HCT116 (cell line): ENCODE results near the gene C15orf62. TPM values are rescaled to one million over a fixed set of nuclear protein-coding genes. Genes with fewer than 3 reads are reported as not detected.

Experiments used
- ATAC-seq: fragments of 200-7000 bp; cut with Tn5 transposase; 2 replicates; pipeline ENCODE4 v1.9.1; 2020; ENCODE audit warnings: mild to moderate bottlenecking, moderate library complexity
- BruUV-seq: library from RNA; stranded (reverse); fragments of 400-500 nt; replicated peaks from 2 replicates; lab custom pipeline; 2021; lab: Mats Ljungman, UMichigan
- CTCF ChIA-PET: fragments of 300-600 bp; sonication (Branson Sonifier 250); formaldehyde crosslinking; loops from one replicate; lab custom pipeline; 2021; ENCODE audit warnings: antibody characterized with exemption; lab: Charles Lee
- POLR2A ChIA-PET: fragments of 300-600, 350-600 bp; sonication (Branson Sonifier 250); formaldehyde crosslinking; loops from one replicate; lab custom pipeline; 2021; ENCODE audit warnings: antibody characterized with exemption; lab: Charles Lee
- RAD21 ChIA-PET, 2 experiments: fragments of 300-600 bp; sonication (Branson Sonifier 250); formaldehyde crosslinking; loops; one replicate each; lab custom pipeline; 2023; ENCODE audit warnings: low total read pairs in 2 of 2; ENCODE audit not compliant: uncharacterized antibody in 2 of 2, unreplicated experiment in 2 of 2, low non-redundant PET in 1 of 2; lab: Charles Lee
- DNase-seq: peaks from one replicate; pipeline ENCODE4 v3.0.0-alpha.2; 2010; ENCODE audit warnings: low read depth, low spot score
- H2AFZ ChIP-seq: fragments of 200-600 bp; shearing (Covaris generic), sonication (generic); 2 replicates; pipeline ENCODE4 v1.6.1; 2017; ENCODE audit warnings: low read depth, mixed run types, mixed read lengths, antibody characterized with exemption, low read length; ENCODE audit not compliant: poor library complexity, severe bottlenecking
- H3K27ac ChIP-seq: 2 replicates; pipeline ENCODE4 v1.5.1; 2012; ENCODE audit warnings: low read depth, low read length
- H3K27me3 ChIP-seq: fragments of 200-600 bp; sonication (generic); 2 replicates; pipeline ENCODE4 v1.6.1; 2016; ENCODE audit warnings: mixed run types, low read length, mixed read lengths; ENCODE audit not compliant: insufficient read depth
- H3K36me3 ChIP-seq, 2 experiments: fragments of 200-500 bp in 1 of 2; fragments of 200-600 bp in 1 of 2; sonication (Bioruptor generic) in 1 of 2; sonication (generic) in 1 of 2; 2 replicates each; pipeline versions ENCODE4 v1.5.1 to v1.6.1; 2014 to 2016; ENCODE audit warnings: low read length in 2 of 2, inconsistent platforms in 1 of 2, mixed read lengths in 1 of 2, mixed run types in 1 of 2; ENCODE audit not compliant: insufficient read depth in 2 of 2, control insufficient read depth in 1 of 2
- H3K4me1 ChIP-seq, 2 experiments: fragments of 200-600 bp in 1 of 2; sonication (generic) in 1 of 2; 2 replicates each; pipeline versions ENCODE4 v1.5.1 to v1.6.1; 2012 to 2017; ENCODE audit warnings: low read length in 2 of 2, inconsistent platforms in 1 of 2, mild to moderate bottlenecking in 1 of 2, mixed read lengths in 1 of 2, mixed run types in 1 of 2, moderate library complexity in 1 of 2; ENCODE audit not compliant: insufficient read depth in 2 of 2, control insufficient read depth in 1 of 2
- H3K4me2 ChIP-seq: fragments of 200-600 bp; sonication (generic); 2 replicates; pipeline ENCODE4 v1.6.1; 2017; ENCODE audit warnings: mixed run types, low read length, mixed read lengths
- H3K4me3 ChIP-seq, 2 experiments: fragments of 200-600 bp in 1 of 2; sonication (generic) in 1 of 2; replicated peaks in 1 of 2; 2 replicates each; pipeline ENCODE4 v1.5.1; 2011 to 2016; ENCODE audit warnings: low read length in 2 of 2, control low read depth in 1 of 2, low read depth in 1 of 2, mild to moderate bottlenecking in 1 of 2, mixed read lengths in 1 of 2, mixed run types in 1 of 2
- H3K79me2 ChIP-seq: fragments of 200-600 bp; sonication (generic); 2 replicates; pipeline ENCODE4 v1.6.1; 2017; ENCODE audit warnings: mild to moderate bottlenecking, mixed run types, low read length, moderate library complexity, mixed read lengths; ENCODE audit not compliant: insufficient read depth
- H3K9ac ChIP-seq: fragments of 200-600 bp; sonication (generic); 2 replicates; pipeline ENCODE4 v1.6.1; 2016; ENCODE audit warnings: low read length, mixed read lengths
- H3K9me2 ChIP-seq: fragments of 200-600 bp; sonication (generic), shearing (Covaris generic); 2 replicates; pipeline ENCODE4 v1.6.1; 2017; ENCODE audit warnings: mixed run types, mild to moderate bottlenecking, moderate library complexity; ENCODE audit not compliant: insufficient read depth
- H3K9me3 ChIP-seq, 2 experiments: fragments of 200-500 bp in 1 of 2; fragments of 200-600 bp in 1 of 2; sonication (Bioruptor generic) in 1 of 2; sonication (generic) in 1 of 2; 2 replicates each; pipeline ENCODE4 v1.6.1; 2014 to 2017; ENCODE audit warnings: low read length in 2 of 2, mixed read lengths in 2 of 2, inconsistent platforms in 1 of 2, low read depth in 1 of 2, mild to moderate bottlenecking in 1 of 2, mixed run types in 1 of 2, moderate library complexity in 1 of 2; ENCODE audit not compliant: control insufficient read depth in 1 of 2, insufficient read depth in 1 of 2
- H4K20me1 ChIP-seq: fragments of 200-600 bp; sonication (generic), shearing (Covaris generic); 2 replicates; pipeline ENCODE4 v1.6.1; 2017; ENCODE audit warnings: mixed run types, mild to moderate bottlenecking, moderate library complexity; ENCODE audit not compliant: insufficient read depth
- CBX3 ChIP-seq: IDR thresholded peaks from 2 replicates; pipeline ENCODE4 v1.6.1; 2012; ENCODE audit warnings: low read depth
- EGR1 ChIP-seq: IDR thresholded peaks from 2 replicates; pipeline ENCODE4 v1.6.1; 2012; ENCODE audit warnings: low read depth
- ELF1 ChIP-seq: IDR thresholded peaks from 2 replicates; pipeline ENCODE4 v1.6.1; 2012; ENCODE audit warnings: low read depth, borderline replicate concordance
- EZH2 ChIP-seq: fragments of 200-600 bp; sonication (generic); IDR thresholded peaks from 2 replicates; pipeline ENCODE4 v1.6.1; 2017; ENCODE audit warnings: antibody characterized with exemption, mixed run types
- EZH2phosphoT487 ChIP-seq: fragments of 200-600 bp; IDR thresholded peaks from 2 replicates; pipeline ENCODE4 v1.6.1; 2018; ENCODE audit warnings: antibody characterized with exemption, borderline replicate concordance
- FOSL1 ChIP-seq: IDR thresholded peaks from 2 replicates; pipeline ENCODE4 v1.6.1; 2012; ENCODE audit warnings: low read depth
- JUND ChIP-seq: IDR thresholded peaks from 2 replicates; pipeline ENCODE4 v1.6.1; 2012
- POLR2A ChIP-seq: IDR thresholded peaks from 2 replicates; pipeline ENCODE4 v1.7.0; 2011; ENCODE audit warnings: borderline replicate concordance; ENCODE audit not compliant: insufficient read depth, insufficient read length; ENCODE audit errors: extremely low read depth
- POLR2AphosphoS5 ChIP-seq: IDR thresholded peaks from 2 replicates; pipeline ENCODE4 v1.6.1; 2011; ENCODE audit warnings: mild to moderate bottlenecking, low read depth, low read length, moderate library complexity
- RAD21 ChIP-seq: IDR thresholded peaks from 2 replicates; pipeline ENCODE4 v1.6.1; 2012; ENCODE audit warnings: low read depth, mild to moderate bottlenecking
- SP1 ChIP-seq: IDR thresholded peaks from 2 replicates; pipeline ENCODE4 v1.6.1; 2012; ENCODE audit warnings: low read depth
- YY1 ChIP-seq: IDR thresholded peaks from 2 replicates; pipeline ENCODE4 v1.6.1; 2011; ENCODE audit warnings: low read length, low read depth, moderate library complexity, mild to moderate bottlenecking; ENCODE audit not compliant: insufficient replicate concordance; ENCODE audit errors: extremely low read depth
- intact Hi-C: fragments of 100-400 bp; cut with micrococcal nuclease; formaldehyde crosslinking; loops from 2 replicates; pipeline ENCODE4 v1.10.0; 2022
- total RNA-seq: library from RNA; stranded (reverse); gene quantifications from one replicate; pipeline ENCODE4 v1.2.1, GENCODE V29; 2021; ENCODE audit not compliant: unreplicated experiment
- TF ChIP-seq, protein P1 (sequence below): IDR thresholded peaks from 2 replicates; pipeline ENCODE4 v1.6.1; 2012
- TF ChIP-seq, protein P2 (sequence below): IDR thresholded peaks from 2 replicates; pipeline ENCODE4 v1.6.1; 2012; ENCODE audit warnings: low read depth
- TF ChIP-seq, protein P3 (sequence below): IDR thresholded peaks from 2 replicates; pipeline ENCODE4 v1.6.1; 2012

C15orf62 gene
- total RNA-seq, 1 experiment from 2014 or later: 0.10 TPM

DNA sequence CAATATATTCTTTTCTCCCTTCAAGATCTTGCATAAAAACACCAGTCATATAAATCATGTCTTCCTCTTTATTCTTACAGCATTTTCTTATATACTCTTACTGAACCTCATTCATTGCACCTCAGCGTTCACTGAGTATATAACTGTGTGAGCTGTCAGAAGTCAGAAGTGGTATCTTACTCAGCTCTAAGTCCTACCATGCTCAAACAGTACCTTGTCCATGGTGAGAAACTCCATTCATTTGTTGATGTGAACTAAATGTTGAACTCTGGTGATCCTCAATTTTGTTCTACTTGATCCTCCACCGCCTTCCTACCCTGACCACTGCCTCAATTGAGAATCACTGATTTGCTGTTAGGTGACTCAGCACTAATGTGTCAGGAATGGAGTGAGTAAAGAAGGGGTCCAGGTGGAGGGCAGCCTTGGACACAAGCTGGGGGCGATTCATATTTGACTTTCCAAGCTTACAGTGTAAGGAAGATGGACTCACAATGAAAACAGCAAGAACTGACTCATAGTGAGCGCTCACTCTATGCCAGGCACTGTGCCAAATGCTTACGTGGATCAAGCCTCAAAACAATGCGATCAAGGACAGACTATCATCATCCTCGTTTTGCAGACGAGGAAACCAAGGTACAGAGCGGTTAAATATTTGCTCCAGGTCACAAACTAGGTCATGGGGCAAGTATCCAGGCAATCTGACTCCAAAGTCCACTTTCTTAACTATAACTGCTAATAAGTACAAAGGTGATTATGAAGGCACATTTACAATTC, 23.6 kb downstream of the C15orf62 start:
- H3K27me3 ChIP-seq: no peaks in the 10 kb centered on the region
- DNase-seq: peak; percentile 92
- ChIA-PET POLR2A (interaction anchor here (0.7 to 2.7 kb wide), 2 partner anchors 14 to 122 kb away, joined by 3 to 9 read pairs; partner anchors contain the start of genes DNAJC17 and ZFYVE19), CTCF (no interaction called here), RAD21 (no interaction called here)
- TF ChIP-seq POLR2AphosphoS5 (peak; percentile 61), ELF1 (no peak)
- TF ChIP-seq, protein P1, sequence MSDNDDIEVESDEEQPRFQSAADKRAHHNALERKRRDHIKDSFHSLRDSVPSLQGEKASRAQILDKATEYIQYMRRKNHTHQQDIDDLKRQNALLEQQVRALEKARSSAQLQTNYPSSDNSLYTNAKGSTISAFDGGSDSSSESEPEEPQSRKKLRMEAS: no peak
- no peaks in the 10 kb centered on the region for H3K9me3 ChIP-seq
- intact Hi-C loops: no loop called here
- no peaks in the 10 kb centered on the region for H4K20me1 ChIP-seq
- peak overlapping the region; percentile 66 for H3K4me2 ChIP-seq
- ATAC-seq: peak; percentile 76
- BruUV-seq: no TSS peak
- H3K4me1 ChIP-seq: peaks cover 81 to 87% of the 10 kb centered on the region in 2 experiments
- no peaks in the 10 kb centered on the region for H3K9me2 ChIP-seq
- H3K79me2 ChIP-seq: peaks cover 55% of the 10 kb centered on the region
- peak overlapping the region in 1 of 2 experiments; percentile 24; a peak in 2 of 4 replicates for H3K4me3 ChIP-seq
- H3K27ac ChIP-seq: peak overlapping the region; percentile 79
- peak overlapping the region; percentile 38 for H3K9ac ChIP-seq
- no peaks in the 10 kb centered on the region for H3K36me3 ChIP-seq
- no peak overlapping the region for H2AFZ ChIP-seq

DNA sequence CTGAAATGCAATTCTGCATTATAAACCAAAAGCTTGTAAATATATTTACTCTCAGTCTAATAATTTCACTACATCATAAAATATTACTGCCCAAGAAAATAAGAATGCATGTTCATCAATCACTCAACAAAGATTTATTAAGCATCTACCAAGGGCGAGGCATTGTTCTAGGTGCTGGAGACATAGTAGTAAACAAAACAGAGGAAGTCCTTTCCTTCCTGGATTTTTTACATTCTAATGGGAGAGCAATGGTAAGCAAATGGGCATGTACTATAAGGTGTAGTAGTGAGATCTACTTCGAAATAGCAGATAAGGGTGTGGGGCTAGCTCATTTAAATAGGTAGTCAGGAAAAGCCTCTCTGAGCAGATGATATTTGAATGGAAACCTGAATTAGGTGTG, 26.3 kb downstream of the C15orf62 start:
- RAD21 ChIA-PET: no interaction called here
- CTCF ChIA-PET: interaction anchor here (1.4 kb wide), 1 partner anchor 63 kb away, joined by 4 read pairs; no protein-coding TSS in a partner anchor

More for the DNA sequence above, 26.3 kb downstream of the C15orf62 start:
- DNase-seq (no peak), ATAC-seq (no peak)
- H3K9me3 ChIP-seq: no peaks in the 10 kb centered on the region
- intact Hi-C loops: no loop called here
- no peaks in the 10 kb centered on the region for H3K27me3 ChIP-seq
- no peak overlapping the region for H3K27ac ChIP-seq
- POLR2A ChIA-PET: interaction anchor here (0.6 to 0.9 kb wide), 2 partner anchors 8 to 232 kb away, joined by 3 to 4 read pairs; no protein-coding TSS in a partner anchor
- BruUV-seq: no TSS peak
- TF ChIP-seq, protein P2, sequence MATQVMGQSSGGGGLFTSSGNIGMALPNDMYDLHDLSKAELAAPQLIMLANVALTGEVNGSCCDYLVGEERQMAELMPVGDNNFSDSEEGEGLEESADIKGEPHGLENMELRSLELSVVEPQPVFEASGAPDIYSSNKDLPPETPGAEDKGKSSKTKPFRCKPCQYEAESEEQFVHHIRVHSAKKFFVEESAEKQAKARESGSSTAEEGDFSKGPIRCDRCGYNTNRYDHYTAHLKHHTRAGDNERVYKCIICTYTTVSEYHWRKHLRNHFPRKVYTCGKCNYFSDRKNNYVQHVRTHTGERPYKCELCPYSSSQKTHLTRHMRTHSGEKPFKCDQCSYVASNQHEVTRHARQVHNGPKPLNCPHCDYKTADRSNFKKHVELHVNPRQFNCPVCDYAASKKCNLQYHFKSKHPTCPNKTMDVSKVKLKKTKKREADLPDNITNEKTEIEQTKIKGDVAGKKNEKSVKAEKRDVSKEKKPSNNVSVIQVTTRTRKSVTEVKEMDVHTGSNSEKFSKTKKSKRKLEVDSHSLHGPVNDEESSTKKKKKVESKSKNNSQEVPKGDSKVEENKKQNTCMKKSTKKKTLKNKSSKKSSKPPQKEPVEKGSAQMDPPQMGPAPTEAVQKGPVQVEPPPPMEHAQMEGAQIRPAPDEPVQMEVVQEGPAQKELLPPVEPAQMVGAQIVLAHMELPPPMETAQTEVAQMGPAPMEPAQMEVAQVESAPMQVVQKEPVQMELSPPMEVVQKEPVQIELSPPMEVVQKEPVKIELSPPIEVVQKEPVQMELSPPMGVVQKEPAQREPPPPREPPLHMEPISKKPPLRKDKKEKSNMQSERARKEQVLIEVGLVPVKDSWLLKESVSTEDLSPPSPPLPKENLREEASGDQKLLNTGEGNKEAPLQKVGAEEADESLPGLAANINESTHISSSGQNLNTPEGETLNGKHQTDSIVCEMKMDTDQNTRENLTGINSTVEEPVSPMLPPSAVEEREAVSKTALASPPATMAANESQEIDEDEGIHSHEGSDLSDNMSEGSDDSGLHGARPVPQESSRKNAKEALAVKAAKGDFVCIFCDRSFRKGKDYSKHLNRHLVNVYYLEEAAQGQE: no peak
- no peak for TF ChIP-seq EGR1
- no peak for TF ChIP-seq EZH2phosphoT487
- TF ChIP-seq RAD21: no peak
- TF ChIP-seq CBX3: no peak
- no peak for TF ChIP-seq YY1
- TF ChIP-seq SP1: no peak
- TF ChIP-seq JUND: no peak
- TF ChIP-seq POLR2A: no peak
- no peak for TF ChIP-seq EZH2
- no peak for TF ChIP-seq FOSL1
- TF ChIP-seq ELF1: no peak
- TF ChIP-seq, protein P3, sequence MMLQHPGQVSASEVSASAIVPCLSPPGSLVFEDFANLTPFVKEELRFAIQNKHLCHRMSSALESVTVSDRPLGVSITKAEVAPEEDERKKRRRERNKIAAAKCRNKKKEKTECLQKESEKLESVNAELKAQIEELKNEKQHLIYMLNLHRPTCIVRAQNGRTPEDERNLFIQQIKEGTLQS: no peak
- TF ChIP-seq, protein P1: no peak
- peaks cover 56% of the 10 kb centered on the region for H3K79me2 ChIP-seq
- H3K4me3 ChIP-seq: no peak overlapping the region
- H3K36me3 ChIP-seq: no peaks in the 10 kb centered on the region
- H2AFZ ChIP-seq: no peak overlapping the region
- H3K4me1 ChIP-seq: peaks cover 64 to 78% of the 10 kb centered on the region in 2 experiments
- H4K20me1 ChIP-seq: no peaks in the 10 kb centered on the region
- no peak overlapping the region for H3K9ac ChIP-seq
- H3K4me2 ChIP-seq: no peak overlapping the region
- no peaks in the 10 kb centered on the region for H3K9me2 ChIP-seq
